Measurements from ENCODE around the gene MOXD1.
"Not testable (repeated sequence)": the region's sequence is repeated elsewhere in the genome, so short reads cannot be mapped to it uniquely, and the experiment has no call there.

MOXD1 gene

DNA sequence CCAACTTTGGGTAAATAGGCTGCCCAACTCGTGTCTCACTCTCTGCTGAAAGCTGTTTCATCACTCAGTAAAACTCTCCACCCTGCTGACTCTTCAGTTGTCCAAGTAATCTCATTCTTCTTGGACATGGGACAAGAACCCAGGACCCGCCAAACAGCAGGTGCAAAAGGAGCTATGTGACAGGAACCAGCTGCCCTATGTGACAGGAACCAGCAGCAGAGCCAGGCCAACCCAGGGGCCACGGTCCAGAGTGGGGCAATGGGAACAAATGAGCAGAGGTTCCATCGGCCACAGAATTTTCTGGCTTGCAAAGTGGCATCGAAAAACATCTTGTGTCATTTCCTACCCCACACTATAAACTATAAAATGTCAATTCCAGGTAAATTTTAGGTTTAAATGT is 56.5 kb downstream of the MOXD1 start:
- DNase-seq = no peak

DNA sequence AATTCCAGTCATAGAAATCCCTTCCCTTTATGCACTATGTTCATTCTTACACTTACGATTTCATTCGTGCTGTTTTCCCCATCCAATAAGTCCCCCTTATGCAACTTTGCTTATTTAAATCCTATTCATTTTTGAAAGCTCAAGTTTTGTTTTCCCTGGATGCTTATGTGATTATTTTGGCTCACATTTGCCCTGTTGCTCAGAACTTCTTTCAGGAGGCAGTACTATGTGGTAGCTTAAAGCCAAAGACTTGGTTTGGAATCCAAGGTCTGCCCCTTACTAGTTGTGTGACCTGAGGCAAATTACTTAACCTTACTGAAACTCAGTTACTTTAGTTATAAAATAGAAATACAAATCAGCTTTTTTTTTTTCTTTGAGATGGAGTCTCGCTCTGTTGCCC is 59.6 kb downstream of the MOXD1 start:
- no peak for DNase-seq

DNA sequence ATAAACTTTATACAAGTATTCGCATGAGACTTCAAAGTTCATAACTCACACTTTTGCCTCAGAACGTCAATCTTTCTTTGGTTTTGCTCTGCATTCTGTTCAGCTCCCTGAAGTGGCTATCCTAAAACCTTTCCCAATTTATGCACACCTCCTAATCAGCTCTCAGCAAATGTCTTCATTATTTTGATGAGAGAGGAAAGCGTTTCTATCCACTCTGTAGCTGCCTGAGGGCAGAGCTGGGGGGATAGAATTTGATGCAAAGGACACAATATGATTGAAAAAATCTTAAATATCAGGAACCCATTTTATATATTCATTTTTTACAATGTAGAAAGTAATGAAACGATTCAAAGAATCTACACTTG is 66.8 kb downstream of the MOXD1 start:
- DNase-seq = no peak

DNA sequence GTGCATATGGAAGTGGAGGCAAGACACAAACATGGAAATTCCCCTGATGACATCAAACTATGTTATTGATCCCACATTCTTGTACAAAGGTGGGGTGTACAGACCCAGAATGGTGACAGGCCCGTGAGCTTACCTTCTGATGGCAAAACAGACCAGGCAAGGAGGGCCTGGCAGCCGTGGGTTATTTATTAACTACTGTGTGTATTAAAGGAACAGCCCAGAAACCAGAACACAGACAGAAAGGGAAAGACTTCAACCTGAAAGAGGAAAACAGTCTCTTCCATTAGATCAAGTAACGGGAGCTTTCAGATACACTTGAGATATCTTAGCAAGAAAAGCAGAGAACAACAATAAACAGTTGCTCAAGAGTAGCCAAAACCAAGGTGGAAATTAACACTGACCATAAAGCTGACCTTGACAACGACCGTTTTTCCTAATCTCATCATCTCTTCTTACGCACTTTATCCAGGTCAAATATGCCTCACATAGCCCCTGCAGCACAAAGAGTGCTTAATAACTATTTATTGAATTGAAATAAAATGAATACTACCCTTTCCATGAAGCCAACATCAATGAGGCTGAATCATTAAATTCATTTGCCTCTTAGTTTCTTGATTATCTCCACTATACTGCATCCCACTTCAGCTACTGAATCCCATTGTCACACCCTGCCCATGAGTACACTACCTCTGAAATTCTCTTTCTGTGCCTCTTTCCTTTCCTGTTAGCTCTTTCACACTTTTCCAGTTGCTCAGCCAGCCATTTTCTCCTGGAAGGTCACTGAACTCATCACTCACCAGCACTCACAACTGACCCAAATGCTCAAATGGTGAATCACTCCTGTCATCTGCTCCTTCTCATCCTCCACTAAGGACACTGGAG is 67.4 kb downstream of the MOXD1 start:
- DNase-seq = peak; percentile 93

DNA sequence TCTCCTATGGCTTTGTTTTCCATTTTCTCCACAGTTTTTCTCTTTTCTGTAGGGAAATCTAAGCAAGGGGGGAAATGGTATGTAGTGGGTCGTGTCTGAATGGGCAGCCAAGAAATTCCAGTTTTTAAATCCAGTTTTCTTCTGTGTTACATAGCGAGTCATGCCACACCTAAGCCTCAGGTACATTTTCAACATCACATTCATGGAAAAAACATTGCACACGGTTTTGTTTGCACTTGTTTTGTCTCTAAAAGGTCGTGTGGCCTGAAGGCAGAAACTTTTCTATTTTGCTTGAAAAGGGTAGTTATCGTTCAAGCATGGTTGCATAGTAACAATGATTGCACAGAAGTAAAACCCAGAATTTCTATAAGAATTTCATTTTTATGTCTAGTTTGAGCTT is 70.5 kb downstream of the MOXD1 start:
- no peak for DNase-seq

DNA sequence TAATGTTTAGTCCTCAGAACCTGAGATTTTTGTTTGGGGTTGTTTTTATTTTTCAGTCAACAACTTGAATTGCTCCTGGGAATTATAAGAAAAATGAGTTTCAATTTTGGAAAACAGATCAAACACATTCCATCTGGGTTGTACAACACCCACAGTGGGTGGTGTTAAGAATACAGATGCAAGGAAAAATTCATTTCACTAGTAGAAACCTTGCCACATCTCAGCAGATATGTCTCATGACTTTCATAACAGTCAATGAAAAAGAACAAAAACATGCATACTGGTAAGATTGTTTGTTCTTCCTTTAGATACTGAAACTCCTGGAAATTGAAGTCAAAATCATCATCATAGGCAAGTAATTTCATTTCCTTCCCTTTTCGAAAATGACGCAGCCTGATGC is 78.9 kb downstream of the MOXD1 start:
- no peak for DNase-seq

DNA sequence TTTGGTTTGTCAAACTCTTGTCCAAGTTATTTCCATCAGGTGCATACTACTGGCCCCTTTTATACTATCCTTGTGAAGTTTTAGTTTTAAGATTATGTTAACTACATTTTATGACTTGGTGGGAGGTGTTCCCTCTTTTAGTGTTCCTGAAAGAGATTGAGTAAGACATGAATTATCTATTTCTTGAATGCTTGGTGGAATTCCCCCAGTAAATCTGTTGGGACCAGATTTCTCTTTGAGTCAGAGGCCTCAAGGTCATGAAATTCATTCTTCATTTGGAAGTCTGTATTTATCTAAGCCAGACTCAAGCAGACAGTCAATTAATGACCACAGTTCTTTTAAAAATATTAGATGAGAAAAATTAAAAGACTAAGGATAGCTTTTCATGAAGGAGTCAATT is 81.3 kb downstream of the MOXD1 start:
- peak; percentile 52 for DNase-seq

DNA sequence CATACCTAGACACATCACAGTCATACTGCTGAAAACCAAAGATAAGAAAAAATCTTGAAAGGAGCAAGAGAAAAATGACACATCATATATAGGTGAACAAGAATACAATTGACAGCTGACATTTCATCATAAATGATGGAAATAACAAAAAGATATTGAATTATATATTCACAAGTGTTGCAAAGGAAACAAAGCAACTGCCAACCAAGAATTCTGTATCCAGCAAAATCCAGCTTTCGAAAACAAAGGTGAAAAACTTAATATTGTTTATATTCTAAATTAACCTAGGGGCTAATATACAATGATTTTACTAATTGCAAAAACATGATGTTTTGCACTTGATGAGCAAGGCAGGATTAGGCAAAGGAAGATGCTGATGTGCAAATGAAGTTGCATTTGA is 84.3 kb downstream of the MOXD1 start:
- DNase-seq = no peak

DNA sequence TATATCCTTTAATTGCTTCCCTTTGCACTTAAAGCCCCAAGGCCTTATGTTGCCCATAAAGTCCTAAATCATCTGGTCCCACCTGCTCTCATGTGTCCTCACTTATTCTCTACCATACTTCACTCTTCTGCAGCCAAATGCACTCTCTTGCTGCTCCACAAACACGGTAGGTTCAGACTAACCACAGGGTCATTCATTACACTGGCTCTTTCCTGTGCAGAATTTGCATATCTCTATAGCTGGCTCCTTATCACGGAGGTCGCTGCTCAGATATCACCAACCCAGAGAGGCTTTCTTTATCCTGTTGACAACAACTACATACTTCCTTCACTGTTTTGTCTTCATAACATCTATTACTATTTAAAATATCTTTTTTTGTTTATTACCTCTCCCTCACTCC is 86.8 kb downstream of the MOXD1 start:
- DNase-seq = no peak

DNA sequence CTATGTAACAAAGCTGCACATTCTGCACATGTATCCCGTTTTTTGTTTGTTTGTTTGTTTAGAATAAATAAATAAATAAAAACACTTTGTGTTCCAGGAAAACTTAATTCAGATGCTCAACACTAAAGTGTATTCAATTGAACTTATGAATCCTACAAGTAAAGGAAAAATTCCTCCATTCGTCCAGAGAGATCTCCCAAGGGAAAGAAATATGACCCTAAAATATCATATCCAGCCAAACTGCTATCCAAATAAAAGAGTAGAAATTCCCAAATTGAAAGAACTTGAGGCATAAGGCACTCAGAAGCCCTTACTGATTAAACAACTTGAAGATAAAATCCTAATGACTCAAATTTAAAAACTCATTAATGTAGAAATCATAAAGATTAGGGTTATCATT is 90.4 kb downstream of the MOXD1 start:
- no peak for DNase-seq

DNA sequence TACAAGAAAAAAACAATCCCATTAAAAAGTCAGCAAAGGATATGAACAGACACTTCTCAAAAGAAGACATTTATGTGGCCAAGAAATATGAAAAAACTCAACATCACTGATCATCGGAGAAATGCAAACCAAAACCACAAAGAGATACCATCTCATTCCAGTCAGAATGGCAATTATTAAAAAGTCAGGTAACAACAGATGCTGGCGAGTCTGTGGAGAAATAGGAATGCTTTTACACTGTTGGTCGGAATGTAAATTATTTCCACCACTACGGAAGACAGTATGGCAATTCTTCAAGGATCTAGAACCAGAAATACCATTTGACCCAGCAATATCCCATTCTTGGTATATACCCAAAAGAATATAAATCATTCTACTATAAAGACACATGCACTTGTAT is 91.1 kb downstream of the MOXD1 start:
- DNase-seq = not testable (repeated sequence)

DNA sequence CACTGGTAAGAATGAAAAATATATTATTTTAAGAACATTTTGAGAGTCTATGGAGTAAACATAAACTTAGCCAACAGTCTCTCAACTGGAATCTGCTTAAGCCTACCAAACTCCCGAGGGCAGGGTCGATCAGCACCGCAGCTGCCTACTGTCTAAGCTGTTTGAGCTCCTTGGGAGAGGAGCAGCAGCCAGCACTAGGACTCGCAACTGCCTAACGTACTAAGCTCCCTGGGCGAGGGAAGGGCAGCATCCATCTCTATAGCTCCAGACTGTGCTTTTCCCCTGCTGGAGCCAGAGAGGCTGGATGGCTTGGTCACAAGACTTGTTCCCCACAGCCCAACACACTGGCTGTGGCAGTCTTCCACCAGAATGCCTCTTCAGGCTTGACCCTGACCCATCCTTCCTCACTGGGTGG is 96.4 kb downstream of the MOXD1 start:
- no peak for DNase-seq

DNA sequence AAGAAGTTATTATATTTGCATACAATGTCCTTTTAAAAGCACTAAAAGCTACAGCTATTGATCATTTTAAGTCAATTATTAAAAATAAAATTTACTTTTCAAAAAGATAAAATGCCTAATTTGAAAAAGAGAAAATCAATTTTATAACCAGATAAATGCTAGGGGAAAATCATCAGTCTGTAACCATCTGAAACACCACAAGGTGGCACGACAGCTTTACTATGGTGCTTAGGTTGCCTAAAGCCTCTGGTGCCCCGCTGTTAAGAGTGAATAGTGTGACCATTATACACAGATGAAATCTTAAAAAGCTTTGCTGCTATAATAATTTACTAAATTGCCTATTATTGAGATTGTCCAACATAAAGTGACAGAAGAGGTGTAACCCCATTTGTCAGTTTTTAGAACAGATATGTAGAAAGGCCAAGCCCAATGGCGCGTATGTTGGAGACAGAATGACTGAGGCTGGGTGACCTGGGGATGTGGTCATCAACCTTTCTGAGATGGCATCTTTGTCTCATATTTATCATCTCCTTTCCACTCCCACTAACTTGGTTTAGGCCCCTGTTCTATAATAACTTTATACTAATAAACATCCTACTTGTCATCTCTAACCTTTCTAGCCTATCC is 100.8 kb downstream of the MOXD1 start:
- DNase-seq = peak; percentile 21

DNA sequence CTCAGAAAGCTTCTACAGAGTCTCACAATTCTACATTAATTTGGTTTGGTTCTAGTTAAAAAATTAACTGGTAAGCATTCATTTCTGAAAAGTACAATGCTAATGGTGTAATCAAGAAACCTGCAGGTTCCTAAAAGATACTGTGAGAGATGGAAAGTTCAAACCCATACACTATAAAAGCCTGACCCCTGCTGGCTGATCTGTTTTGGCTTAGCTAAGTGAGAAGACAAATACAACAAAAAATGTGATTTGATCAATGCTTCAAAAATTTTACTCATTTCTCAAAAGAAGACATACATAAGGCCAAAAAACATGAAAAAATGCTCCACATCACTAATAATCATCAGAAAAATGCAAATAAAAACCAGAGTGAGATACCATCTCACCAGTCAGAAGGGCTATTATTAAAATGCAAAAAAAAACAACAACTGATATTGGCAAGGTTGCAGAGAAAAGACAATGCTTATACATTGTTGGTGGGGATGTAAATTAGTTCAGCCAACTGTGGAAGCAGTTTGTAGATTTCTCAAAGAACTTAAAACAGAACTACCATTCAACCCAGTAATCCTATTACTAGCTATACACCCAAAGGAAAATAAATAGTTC is 102.8 kb downstream of the MOXD1 start:
- DNase-seq = peak; percentile 29

DNA sequence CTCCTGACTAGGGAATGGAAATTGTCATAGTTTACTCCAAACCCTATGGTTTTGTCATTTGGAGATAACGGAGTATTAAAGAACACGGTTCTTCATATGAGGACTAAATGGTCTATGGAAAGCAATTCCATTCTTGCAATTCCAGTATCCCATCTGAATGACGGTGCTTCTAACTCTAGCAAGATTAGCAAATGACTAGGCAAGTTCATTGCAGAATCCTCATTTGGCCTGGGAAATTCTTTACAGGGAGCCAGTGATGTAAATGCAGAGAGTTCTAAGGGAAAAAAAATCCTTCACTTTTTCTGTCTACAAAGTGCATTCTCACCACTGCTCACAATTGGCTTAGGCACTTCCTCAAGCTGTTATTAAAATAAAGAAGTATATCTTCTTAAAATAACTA is 111.5 kb downstream of the MOXD1 start:
- DNase-seq = no peak

DNA sequence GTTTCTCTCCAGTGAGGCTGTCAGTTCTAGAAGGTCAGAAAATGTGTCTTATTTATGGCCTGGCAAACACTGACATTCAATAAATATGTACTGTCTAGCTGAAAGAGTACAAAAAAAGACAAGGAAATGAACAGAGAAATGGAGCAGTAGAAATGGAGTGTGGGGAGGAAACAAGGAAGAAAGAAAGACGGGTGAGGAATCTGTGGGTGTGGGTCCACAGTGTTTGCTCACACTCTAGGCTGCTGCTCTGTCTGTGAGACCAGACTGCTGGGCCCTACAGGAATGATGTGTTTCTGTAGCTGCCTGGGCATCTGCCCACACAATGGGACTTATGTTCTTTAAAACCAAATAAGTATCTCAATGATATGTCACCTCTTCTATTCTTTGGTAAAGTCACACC is 114.2 kb downstream of the MOXD1 start:
- no peak for DNase-seq

DNA sequence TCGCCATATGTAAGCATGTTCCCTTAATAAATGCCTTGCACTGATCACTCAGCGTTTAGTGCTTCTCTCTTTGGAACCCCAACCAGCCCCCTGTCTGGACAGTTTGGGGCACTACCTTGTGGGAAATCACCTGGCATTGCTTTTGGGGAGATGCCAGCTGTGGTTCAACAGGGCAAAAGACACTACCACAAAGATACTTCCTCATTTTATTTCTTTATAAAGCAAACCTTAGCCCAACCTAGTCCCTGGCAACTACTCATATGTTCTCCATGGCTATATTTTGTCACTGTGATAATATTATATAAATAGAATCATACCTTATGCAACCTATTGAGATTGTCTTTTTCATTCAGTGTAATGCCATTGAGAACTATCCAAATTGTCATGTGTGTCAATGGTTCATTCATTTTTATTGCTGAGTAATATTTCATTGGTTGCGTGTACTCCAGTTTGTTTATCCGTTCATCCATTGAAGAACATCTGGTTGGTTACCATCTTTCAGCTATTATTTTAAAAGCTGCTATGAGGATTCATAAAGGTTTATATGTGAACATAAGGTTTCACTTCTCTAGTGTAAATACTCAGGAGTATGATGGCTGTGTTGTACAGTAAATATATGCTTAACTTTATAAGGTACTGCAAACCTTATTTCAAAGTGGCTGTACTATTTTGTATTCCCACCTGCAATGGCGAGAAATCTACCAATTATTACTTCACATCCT is 114.8 kb downstream of the MOXD1 start:
- DNase-seq = no peak

DNA sequence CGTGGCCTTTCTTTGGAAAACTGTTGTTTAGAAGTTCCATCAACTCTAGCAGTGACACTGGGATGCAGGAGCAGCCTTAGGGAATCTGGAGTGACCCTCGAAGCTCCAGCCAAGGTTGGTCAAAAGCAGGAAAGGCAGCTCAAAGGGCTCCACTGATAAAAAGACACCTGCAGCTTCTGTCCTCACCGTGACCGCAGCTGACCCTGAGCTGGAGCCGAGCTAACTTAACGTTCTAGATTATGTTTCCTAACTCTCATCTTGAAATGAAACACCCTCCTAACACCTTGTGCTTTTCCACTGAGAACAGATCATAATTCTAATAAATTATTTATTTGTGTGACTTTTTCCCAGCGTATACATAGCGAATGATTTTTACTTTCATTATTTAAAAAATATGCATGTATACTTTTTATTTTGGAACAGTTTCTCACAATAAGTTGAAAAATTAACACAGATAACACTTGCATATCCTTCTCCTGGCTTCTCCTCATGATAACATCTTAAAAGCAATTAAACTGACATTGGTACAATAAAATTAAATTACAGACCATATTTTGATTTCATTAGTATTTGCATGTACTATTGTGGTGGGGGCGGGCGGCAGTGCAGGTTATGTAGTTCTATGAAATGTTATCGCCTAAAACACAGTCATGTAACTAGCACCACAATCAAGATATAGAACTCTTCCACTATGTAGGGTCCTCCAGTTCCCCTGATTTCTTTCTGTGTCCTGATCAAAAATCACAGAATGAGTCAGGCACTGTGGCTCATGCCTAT is 116.1 kb downstream of the MOXD1 start:
- no peak for DNase-seq

DNA sequence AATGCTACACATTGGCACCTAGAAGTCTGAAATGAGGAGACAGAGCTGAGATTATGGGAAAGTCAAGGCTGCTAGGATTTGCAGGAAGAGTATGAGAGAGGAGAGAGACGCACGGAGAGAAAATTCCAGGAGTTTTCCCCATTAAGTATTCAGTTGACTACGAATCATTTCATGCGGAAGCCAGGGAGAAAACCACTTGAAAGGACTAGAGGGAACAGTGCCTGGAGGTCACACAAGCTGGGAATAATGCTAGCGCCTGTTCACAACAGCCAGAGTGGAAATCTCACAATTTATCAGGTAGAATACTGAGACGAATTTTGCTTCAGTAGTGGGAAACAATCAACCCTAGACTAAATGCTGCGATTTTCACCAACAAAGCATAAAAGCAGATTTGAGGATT is 118.6 kb downstream of the MOXD1 start:
- DNase-seq = no peak

DNA sequence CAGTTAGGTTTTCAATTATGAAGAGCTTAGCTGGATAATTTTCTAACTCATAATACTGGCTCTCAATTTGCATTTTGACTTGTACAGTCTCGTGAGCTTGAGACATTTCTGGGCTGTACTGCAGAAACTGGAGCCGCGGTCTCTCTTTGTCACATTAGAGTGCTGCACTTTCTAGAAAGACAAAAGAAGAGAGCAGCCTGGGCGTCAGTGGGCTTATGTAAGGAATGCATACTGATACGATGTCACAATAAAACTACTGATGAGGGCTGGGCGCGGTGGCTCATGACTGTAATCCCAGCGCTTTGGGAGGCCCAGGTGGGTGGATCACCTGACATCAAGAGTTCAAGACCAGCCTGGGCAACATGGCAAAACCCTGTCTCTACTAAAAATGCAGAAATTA is 120.8 kb downstream of the MOXD1 start:
- DNase-seq = no peak

DNA sequence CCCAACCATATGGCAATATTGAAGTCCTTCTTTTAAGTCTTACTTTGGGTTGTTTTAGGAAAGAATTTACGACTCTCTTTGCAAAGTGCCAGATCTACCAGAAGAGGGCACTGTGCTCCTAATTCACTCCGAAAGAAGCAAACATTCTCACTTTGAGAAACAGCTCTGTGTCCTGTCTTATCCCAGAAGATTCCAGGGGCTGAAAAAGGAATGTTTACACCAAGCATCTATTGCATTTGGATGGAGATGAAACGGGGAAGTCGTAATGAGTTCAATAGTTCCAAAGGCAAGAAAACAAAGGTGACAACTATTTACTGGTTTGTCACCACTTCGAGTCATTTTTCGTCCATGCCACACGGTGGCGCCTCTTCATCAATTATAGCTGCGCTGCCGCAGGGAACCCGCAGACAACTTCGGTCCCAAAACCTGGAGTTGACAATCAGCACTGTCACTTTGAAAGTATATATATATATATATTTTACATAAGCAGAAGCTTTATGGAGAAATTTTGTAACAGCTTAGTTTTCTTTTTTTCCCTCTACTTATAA is 121.6 kb downstream of the MOXD1 start:
- peak; percentile 84 for DNase-seq
